H1 (cell line): ENCODE data around the gene HDAC9. TPM values are rescaled to one million over a fixed set of nuclear protein-coding genes. Genes with fewer than 3 reads are reported as not detected.

Source experiments
- CEBPB ChIP-seq: IDR thresholded peaks from 2 replicates; pipeline ENCODE4 v1.6.1; 2012; ENCODE audit warnings: low read depth, low read length
- CREB1 ChIP-seq: IDR thresholded peaks from 2 replicates; pipeline ENCODE4 v1.6.1; 2012; ENCODE audit warnings: inconsistent platforms
- CTCF ChIP-seq, 3 experiments: IDR thresholded peaks; 1 replicate in 2 of 3; 2 replicates in 1 of 3; pipeline versions ENCODE4 v1.5.1 to v1.6.1; 2011; ENCODE audit warnings: low read length in 3 of 3, mild to moderate bottlenecking in 3 of 3, inconsistent platforms in 2 of 3, low read depth in 1 of 3, moderate library complexity in 1 of 3; ENCODE audit not compliant: insufficient read depth in 1 of 3; ENCODE audit errors: control extremely low read depth in 1 of 3
- EGR1 ChIP-seq: IDR thresholded peaks from 2 replicates; pipeline ENCODE4 v1.6.1; 2011; ENCODE audit warnings: low read depth, low read length, borderline replicate concordance
- POLR2AphosphoS5 ChIP-seq: IDR thresholded peaks from 2 replicates; pipeline ENCODE4 v1.6.1; 2011; ENCODE audit warnings: low read depth, low read length
- TBP ChIP-seq: IDR thresholded peaks from 2 replicates; pipeline ENCODE4 v1.6.1; 2011; ENCODE audit warnings: low read depth, low read length, improper control_type of control experiment
- polyA plus RNA-seq, 7 experiments: library from polyadenylated mRNA; depleted of rRNA in 3 of 7; stranded (reverse) in 5 of 7; unstranded in 2 of 7; fragments of >200 nt in 5 of 7; fragments of 200-250 nt in 2 of 7; gene quantifications; 1 replicate in 5 of 7; 2 replicates in 1 of 7; 4 replicates in 1 of 7; pipeline versions ENCODE4 v1.2.1 to v1.2.3, GENCODE V29; 2011 to 2013; ENCODE audit warnings: missing spikeins in 2 of 7, mixed read lengths in 2 of 7
- total RNA-seq: library from RNA; stranded (reverse); fragmentation: NEBNext Ultra II Directional; extraction: Animal tissue kit (Norgen Biotek cat#: 25700); gene quantifications from 2 replicates; pipeline ENCODE4 v1.2.1, GENCODE V29; 2021

HDAC9 gene
- total and polyA plus RNA-seq, 2 of the 8 experiments (the other 6 are each of a cell fraction or from before 2014, with no cell fraction given) = 9.5 to 13.1 TPM

GRCh38 chr7:18521945-18522566 is 26.5 kb downstream of the HDAC9 start (continued):
- TF ChIP-seq CTCF (IDR thresholded peaks at IDR 0.05; ENCODE audit: control extremely low read depth in 1 of 3, insufficient read depth in 1 of 3, low read depth in 1 of 3, low read length in 3 of 3) (no peak), CREB1 (no peak), TBP (no peak), EGR1 (no peak), POLR2AphosphoS5 (no peak), CEBPB (no peak)
